Sigmoid colon (tissue), 7 donors: ENCODE data around the gene NDUFB4. TPM values are rescaled to one million over a fixed set of nuclear protein-coding genes. Genes with fewer than 3 reads are reported as not detected.
"Not testable (repeated sequence)": the region's sequence is repeated elsewhere in the genome, so short reads cannot be mapped to it uniquely, and the experiment has no call there.

Experiments used
- DNase-seq: peaks from one replicate; pipeline ENCODE4 v3.0.0-alpha.2; 2019
- H3K27ac ChIP-seq, 4 donors: fragments of 200-600 bp; sonication (generic); one replicate each; pipeline ENCODE4 v1.5.1; 2016 to 2019; ENCODE audit warnings: mild to moderate bottlenecking in 1 of 4
- H3K27me3 ChIP-seq, 3 donors: fragments of 200-600 bp; sonication (generic); one replicate each; pipeline ENCODE4 v1.5.1; 2019; ENCODE audit warnings: mild to moderate bottlenecking in 1 of 3
- H3K36me3 ChIP-seq, 4 donors: fragments of 200-600 bp; sonication (generic); one replicate each; pipeline ENCODE4 v1.5.1; 2016 to 2019
- H3K4me1 ChIP-seq, 4 donors: fragments of 200-600 bp; sonication (generic); one replicate each; pipeline ENCODE4 v1.5.1; 2017 to 2019
- H3K4me3 ChIP-seq, 4 donors: fragments of 200-600 bp; sonication (generic); one replicate each; pipeline ENCODE4 v1.5.1; 2017 to 2019; ENCODE audit warnings: mild to moderate bottlenecking in 2 of 4, moderate library complexity in 1 of 4
- H3K9me3 ChIP-seq, 4 donors: fragments of 200-600 bp in 3 of 4; sonication (generic) in 3 of 4; one replicate each; pipeline versions ENCODE4 v1.5.1 to v1.6.1; 2013 to 2019
- CTCF ChIP-seq, 4 experiments: fragments of 450-650 bp in 3 of 4; fragments of 200-600 bp in 1 of 4; IDR thresholded peaks; one replicate each; pipeline ENCODE4 v1.5.1; 2016 to 2019; ENCODE audit warnings: antibody characterized with exemption in 4 of 4, mild to moderate bottlenecking in 3 of 4, moderate library complexity in 2 of 4
- EP300 ChIP-seq, 4 donors: sonication (generic); formaldehyde crosslinking; IDR thresholded peaks; one replicate each; pipeline ENCODE4 v1.6.1; 2017; ENCODE audit warnings: antibody characterized with exemption in 4 of 4
- POLR2A ChIP-seq, 2 donors: fragments of 450-650 bp; IDR thresholded peaks; one replicate each; pipeline ENCODE4 v1.6.1; 2016; ENCODE audit warnings: antibody characterized with exemption in 2 of 2, mild to moderate bottlenecking in 2 of 2, moderate library complexity in 2 of 2
- POLR2AphosphoS5 ChIP-seq, 4 donors: sonication (generic); formaldehyde crosslinking; IDR thresholded peaks; one replicate each; pipeline ENCODE4 v1.6.1; 2017; ENCODE audit warnings: antibody characterized with exemption in 4 of 4
- WGBS, 2 donors: extraction: QIAGEN DNeasy Blood & Tissue Kit; methylation state at CpG; one replicate each; pipeline ENCODE4 v1.1.7; 2013; 5-methylcytosine and 5-hydroxymethylcytosine counted together
- intact Hi-C: fragments of 100-400 bp; cut with DNase I; formaldehyde crosslinking; loops from one replicate; pipeline ENCODE4 v1.15.1; 2023
- polyA plus RNA-seq, 3 donors: library from polyadenylated mRNA; stranded (reverse); fragments of 200-250 nt; gene quantifications; one replicate each; pipeline ENCODE4 v1.2.3, GENCODE V29; 2013
- total RNA-seq, 4 donors: library from RNA; depleted of rRNA; stranded (reverse); fragments of >200 nt; gene quantifications; one replicate each; pipeline ENCODE4 v1.1.0, GENCODE V29; 2016
- donor health status: healthy with polysubstance abuse.
- donor health status: Bipolar disorder and iron deficiency.
- donor health status: healthy.

The NDUFB4 gene
- total and polyA plus RNA-seq, 7 donors, result 72.3 to 335 (median 148) TPM

GRCh38 chr3:120604382-120604781 is 8.2 kb downstream of the NDUFB4 start:
- H3K27ac ChIP-seq, result no peak overlapping the region
- TF ChIP-seq EP300 (IDR thresholded peaks at IDR 0.05) (no peak), POLR2AphosphoS5 (IDR thresholded peaks at IDR 0.05) (no peak), CTCF (IDR thresholded peaks at IDR 0.05) (no peak), POLR2A (IDR thresholded peaks at IDR 0.05) (no peak)
- peaks cover 0 to 17% (median 11%) of the 10 kb centered on the region in 4 donors for H3K4me1 ChIP-seq
- intact Hi-C loops, result no loop called here
- H3K36me3 ChIP-seq, result peaks cover 0 to 29% (median 4%) of the 10 kb centered on the region in 4 donors
- H3K9me3 ChIP-seq, result no peaks in the 10 kb centered on the region
- DNase-seq, result no peak
- H3K27me3 ChIP-seq, result no peaks in the 10 kb centered on the region
- H3K4me3 ChIP-seq, result no peak overlapping the region

DNA sequence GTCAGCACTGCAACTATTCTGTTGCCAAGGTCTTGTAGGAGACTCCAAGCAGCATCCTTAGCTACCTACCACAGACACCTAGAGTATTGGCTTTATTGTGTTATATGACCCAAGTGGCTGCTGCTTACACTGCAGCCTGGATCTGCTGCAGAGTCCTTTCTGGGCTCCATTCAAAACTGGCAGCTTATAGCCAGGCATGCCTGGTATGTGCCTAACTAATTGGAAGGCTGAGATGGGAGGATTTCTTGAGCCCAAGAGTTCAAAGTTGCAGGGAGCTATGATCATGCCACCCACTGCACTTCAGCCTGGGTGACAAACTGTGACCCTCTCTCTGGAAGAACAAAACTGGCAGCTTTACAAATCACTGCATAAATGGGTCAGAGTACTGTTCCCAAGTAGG is 8.6 kb downstream of the NDUFB4 start:
- Histone ChIP-seq H3K9me3 (no peaks in the 10 kb centered on the region), H3K27me3 (no peaks in the 10 kb centered on the region), H3K36me3 (peaks cover 0 to 25% (median 3%) of the 10 kb centered on the region in 4 donors), H3K27ac (no peak overlapping the region), H3K4me1 (peaks cover 0 to 13% (median 7%) of the 10 kb centered on the region in 4 donors), H3K4me3 (no peak overlapping the region)
- no peak for DNase-seq
- intact Hi-C loops, result no loop called here
- TF ChIP-seq POLR2AphosphoS5 (IDR thresholded peaks at IDR 0.05), result no peak
- no peak for TF ChIP-seq POLR2A (IDR thresholded peaks at IDR 0.05)
- TF ChIP-seq EP300 (IDR thresholded peaks at IDR 0.05), result no peak

DNA sequence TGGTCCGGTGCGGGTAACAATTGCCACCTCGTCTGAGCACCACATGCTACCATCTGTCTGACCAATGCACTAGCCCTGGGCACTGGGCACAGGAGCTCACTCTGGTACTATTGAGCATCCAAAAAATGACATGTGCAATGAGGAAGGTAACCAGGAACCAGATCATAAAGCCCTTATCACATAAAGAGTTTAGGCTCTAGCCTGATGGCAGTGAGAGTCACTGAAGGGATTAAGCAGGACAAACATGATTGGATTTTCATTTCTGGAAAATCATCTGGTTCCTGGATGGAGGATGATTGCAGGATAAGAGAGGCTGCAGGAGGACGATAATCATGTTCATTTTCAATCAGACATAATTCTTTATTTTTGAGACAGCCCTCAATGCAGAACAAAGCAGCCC is 12.4 kb downstream of the NDUFB4 start:
- TF ChIP-seq EP300 (IDR thresholded peaks at IDR 0.05) (no peak), POLR2A (IDR thresholded peaks at IDR 0.05) (no peak), POLR2AphosphoS5 (IDR thresholded peaks at IDR 0.05) (no peak), CTCF (IDR thresholded peaks at IDR 0.05) (no peak)
- Histone ChIP-seq H3K4me3 (no peak overlapping the region), H3K27me3 (no peaks in the 10 kb centered on the region), H3K27ac (no peak overlapping the region), H3K36me3 (peaks cover 0 to 5% (median 0%) of the 10 kb centered on the region in 4 donors), H3K9me3 (no peaks in the 10 kb centered on the region), H3K4me1 (no peaks in the 10 kb centered on the region)
- intact Hi-C loops, result no loop called here
- no peak for DNase-seq
- WGBS, 2 donors, result 91 to 92% methylated on average over 4 of the region's 4 CpGs

DNA sequence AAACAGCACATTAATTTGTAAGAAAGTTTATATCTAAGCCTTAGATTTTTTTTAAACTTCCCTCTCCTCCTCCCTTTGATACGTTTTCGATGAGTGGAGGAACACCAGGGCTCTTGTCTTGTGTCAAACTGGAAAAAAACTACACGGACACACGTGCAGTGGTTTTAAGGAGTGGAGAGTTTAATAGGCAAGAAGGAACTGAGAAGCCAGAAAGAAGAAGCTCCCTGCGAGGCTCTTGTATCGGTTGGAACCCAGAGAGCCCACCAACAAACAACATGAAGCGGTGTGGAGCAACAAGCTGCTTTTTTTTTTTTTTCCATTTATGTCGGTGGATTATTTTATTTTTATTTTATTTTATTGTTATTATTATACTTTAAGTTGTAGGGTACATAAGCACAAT is 18.6 kb downstream of the NDUFB4 start:
- no peaks in the 10 kb centered on the region for H3K27me3 ChIP-seq
- no peaks in the 10 kb centered on the region for H3K36me3 ChIP-seq
- no peak for DNase-seq
- H3K4me3 ChIP-seq, result no peak overlapping the region
- intact Hi-C loops, result no loop called here
- H3K9me3 ChIP-seq, result no peaks in the 10 kb centered on the region
- no peak for TF ChIP-seq POLR2A (IDR thresholded peaks at IDR 0.05)
- TF ChIP-seq EP300 (IDR thresholded peaks at IDR 0.05), result no peak
- TF ChIP-seq POLR2AphosphoS5 (IDR thresholded peaks at IDR 0.05), result no peak
- no peak for TF ChIP-seq CTCF (IDR thresholded peaks at IDR 0.05)
- no peak overlapping the region for H3K27ac ChIP-seq
- WGBS, 2 donors, result 71 to 78% methylated on average over 8 of the region's 8 CpGs
- H3K4me1 ChIP-seq, result no peaks in the 10 kb centered on the region

- no peaks in the 10 kb centered on the region for H3K27me3 ChIP-seq
- TF ChIP-seq CTCF (IDR thresholded peaks at IDR 0.05) (no peak), POLR2A (IDR thresholded peaks at IDR 0.05) (no peak), POLR2AphosphoS5 (IDR thresholded peaks at IDR 0.05) (no peak), EP300 (IDR thresholded peaks at IDR 0.05) (no peak)
- no peaks in the 10 kb centered on the region for H3K36me3 ChIP-seq
- intact Hi-C loops, result no loop called here
- no peak overlapping the region for H3K4me3 ChIP-seq
- 78 to 81% methylated on average over 13 of the region's 13 CpGs for WGBS, 2 donors
- no peaks in the 10 kb centered on the region for H3K4me1 ChIP-seq
- DNase-seq, result peak; percentile 76
- no peaks in the 10 kb centered on the region for H3K9me3 ChIP-seq
- peak overlapping the region in 1 of 4 donors; percentile 32 for H3K27ac ChIP-seq
Measured at GRCh38 chr3:120615847-120616609, 19.9 kb downstream of the NDUFB4 start.

- 21 to 67% methylated on average over 8 of the region's 8 CpGs for WGBS, 2 donors
- H3K27ac ChIP-seq, H3K4me3 ChIP-seq, H3K4me1 ChIP-seq, H3K9me3 ChIP-seq, H3K36me3 ChIP-seq, H3K27me3 ChIP-seq, DNase-seq, intact Hi-C loops: not testable (repeated sequence)
Measured at GRCh38 chr3:120616745-120617144, 20.6 kb downstream of the NDUFB4 start.
